HL-60 (cell line): ENCODE measurements around the gene TMEM204.

Experiments used
- CTCF ChIP-seq: IDR thresholded peaks from one replicate; pipeline ENCODE4 v1.5.1; 2011; ENCODE audit warnings: low read length, control low read depth, inconsistent platforms; ENCODE audit not compliant: insufficient read depth
- POLR2AphosphoS5 ChIP-seq: IDR thresholded peaks from 2 replicates; pipeline ENCODE4 v1.6.1; 2012; ENCODE audit warnings: low read depth
- REST ChIP-seq: IDR thresholded peaks from 2 replicates; pipeline ENCODE4 v1.6.1; 2012; ENCODE audit warnings: low read depth; ENCODE audit not compliant: insufficient replicate concordance

GRCh38 chr16:1526608-1527555, 6.6 kb upstream of the TMEM204 start:
- no peak for TF ChIP-seq REST
- TF ChIP-seq CTCF = no peak
- TF ChIP-seq POLR2AphosphoS5 = no peak
